Upper lobe of left lung (tissue), 6 donors: ENCODE results near the gene CBL. TPM values are rescaled to one million over a fixed set of nuclear protein-coding genes. Genes with fewer than 3 reads are reported as not detected.

Source experiments
- ATAC-seq, 2 donors: fragments of 200-7000 bp; cut with Tn5 transposase; one replicate each; pipeline ENCODE4 v1.9.1; 2022; ENCODE audit warnings: mild to moderate bottlenecking in 2 of 2, moderate library complexity in 2 of 2; ENCODE audit not compliant: low FRiP score in 2 of 2
- DNase-seq, 2 donors: peaks; one replicate each; pipeline ENCODE4 v3.0.0-alpha.2; 2019 to 2020
- H3K27ac ChIP-seq, 4 donors: fragments of 200-600 bp; sonication (generic); one replicate each; pipeline ENCODE4 v1.5.1; 2016 to 2019
- H3K27me3 ChIP-seq, 4 donors: fragments of 200-600 bp; sonication (generic); one replicate each; pipeline ENCODE4 v1.5.1; 2017 to 2019
- H3K36me3 ChIP-seq, 4 donors: fragments of 200-600 bp; sonication (generic); one replicate each; pipeline ENCODE4 v1.5.1; 2016 to 2019
- H3K4me1 ChIP-seq, 4 donors: fragments of 200-600 bp; sonication (generic); one replicate each; pipeline ENCODE4 v1.5.1; 2018 to 2019
- H3K4me3 ChIP-seq, 4 donors: fragments of 200-600 bp; sonication (generic); one replicate each; pipeline ENCODE4 v1.5.1; 2017 to 2019; ENCODE audit warnings: mild to moderate bottlenecking in 2 of 4, moderate library complexity in 1 of 4
- H3K9me3 ChIP-seq, 4 donors: fragments of 200-600 bp; sonication (generic); one replicate each; pipeline ENCODE4 v1.5.1; 2018 to 2019
- EP300 ChIP-seq, 4 donors: sonication (generic); formaldehyde crosslinking; IDR thresholded peaks; one replicate each; pipeline ENCODE4 v1.5.1; 2017; ENCODE audit warnings: antibody characterized with exemption in 4 of 4, control low read depth in 2 of 4
- POLR2A ChIP-seq, 4 donors: fragments of 450-650 bp; IDR thresholded peaks; one replicate each; pipeline ENCODE4 v1.5.1; 2016 to 2017; ENCODE audit warnings: antibody characterized with exemption in 4 of 4, mild to moderate bottlenecking in 2 of 4
- POLR2AphosphoS5 ChIP-seq, 2 donors: sonication (generic); formaldehyde crosslinking; IDR thresholded peaks; one replicate each; pipeline ENCODE4 v1.5.1; 2017; ENCODE audit warnings: antibody characterized with exemption in 2 of 2
- WGBS, 2 donors: methylation state at CpG; one replicate each; pipeline ENCODE4 v1.1.5; 2017 to 2018; 5-methylcytosine and 5-hydroxymethylcytosine counted together
- total RNA-seq, 6 donors: library from RNA; depleted of rRNA in 4 of 6; stranded (reverse); fragments of >200 nt in 4 of 6; gene quantifications; one replicate each; pipeline versions ENCODE4 v1.1.0 to v1.2.1, GENCODE V29; 2016 to 2021
- TF ChIP-seq, protein P1 (sequence below), 6 experiments: fragments of 450-650 bp in 4 of 6; fragments of 200-600 bp in 2 of 6; sonication (generic) in 2 of 6; IDR thresholded peaks; one replicate each; pipeline ENCODE4 v1.5.1; 2016 to 2019; ENCODE audit warnings: antibody characterized with exemption in 6 of 6
- donor health status: DM: no; HTN: no; CAD: no; lungs with moderate emphysema.
- donor health status: DM: no; HTN: yes; CAD: no; lungs with severe emphysema.

The CBL gene
- total RNA-seq, 6 donors from 2014 or later = 15.4 to 32.2 (median 18.9) TPM

DNA sequence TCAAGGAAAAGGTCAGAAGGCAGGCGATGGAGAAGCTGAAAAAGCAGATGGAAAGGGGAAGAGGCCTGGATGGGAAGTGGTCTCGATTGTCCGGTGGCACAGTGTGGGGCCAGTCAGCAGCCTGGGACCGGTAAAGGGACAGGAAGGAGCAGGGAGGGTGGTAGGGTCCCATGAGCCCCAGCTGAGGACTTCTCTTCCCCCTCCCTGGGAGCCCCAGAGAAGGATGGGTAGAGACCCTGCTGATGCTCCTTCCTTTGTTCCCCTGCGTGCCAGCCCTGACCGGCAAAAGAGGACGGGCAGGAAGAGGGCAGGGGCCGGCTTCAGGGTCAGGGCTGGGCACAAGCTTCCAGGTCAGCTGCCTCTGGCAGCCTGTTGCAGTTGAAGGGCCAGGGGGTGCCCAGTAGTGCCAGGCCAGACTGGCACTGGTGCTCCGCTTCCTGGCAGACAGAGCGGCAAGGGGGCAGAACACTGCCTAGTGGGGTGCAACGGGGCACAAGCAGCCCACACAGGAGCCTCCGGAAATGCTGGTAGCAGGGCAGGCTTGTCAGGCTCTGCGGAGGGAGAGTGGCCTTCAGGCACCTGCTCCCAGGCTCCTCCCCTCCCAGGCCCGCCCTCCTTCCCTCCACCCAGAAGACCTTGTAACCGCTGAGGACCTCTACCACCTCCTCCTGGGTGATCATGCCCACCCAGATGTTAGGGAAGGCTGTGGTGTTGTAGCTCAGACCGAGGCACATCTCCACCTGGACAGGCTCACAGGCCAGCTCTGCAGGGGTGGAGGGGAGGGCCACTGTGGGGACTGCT is 135.3 kb downstream of the CBL start:
- Histone ChIP-seq H3K4me3 (peak overlapping the region in 2 of 4 donors; percentile 65), H3K4me1 (peaks cover 37 to 52% (median 46%) of the 10 kb centered on the region in 4 donors), H3K27ac (peak overlapping the region; percentile 91 to 96 (median 92)), H3K36me3 (peaks cover 0 to 4% (median 1%) of the 10 kb centered on the region in 4 donors), H3K9me3 (no peaks in the 10 kb centered on the region), H3K27me3 (peaks cover 0 to 17% (median 8%) of the 10 kb centered on the region in 4 donors)
- TF ChIP-seq POLR2AphosphoS5 (IDR thresholded peaks at IDR 0.05) = peak in 1 of 2 donors; percentile 30
- TF ChIP-seq, protein P1, sequence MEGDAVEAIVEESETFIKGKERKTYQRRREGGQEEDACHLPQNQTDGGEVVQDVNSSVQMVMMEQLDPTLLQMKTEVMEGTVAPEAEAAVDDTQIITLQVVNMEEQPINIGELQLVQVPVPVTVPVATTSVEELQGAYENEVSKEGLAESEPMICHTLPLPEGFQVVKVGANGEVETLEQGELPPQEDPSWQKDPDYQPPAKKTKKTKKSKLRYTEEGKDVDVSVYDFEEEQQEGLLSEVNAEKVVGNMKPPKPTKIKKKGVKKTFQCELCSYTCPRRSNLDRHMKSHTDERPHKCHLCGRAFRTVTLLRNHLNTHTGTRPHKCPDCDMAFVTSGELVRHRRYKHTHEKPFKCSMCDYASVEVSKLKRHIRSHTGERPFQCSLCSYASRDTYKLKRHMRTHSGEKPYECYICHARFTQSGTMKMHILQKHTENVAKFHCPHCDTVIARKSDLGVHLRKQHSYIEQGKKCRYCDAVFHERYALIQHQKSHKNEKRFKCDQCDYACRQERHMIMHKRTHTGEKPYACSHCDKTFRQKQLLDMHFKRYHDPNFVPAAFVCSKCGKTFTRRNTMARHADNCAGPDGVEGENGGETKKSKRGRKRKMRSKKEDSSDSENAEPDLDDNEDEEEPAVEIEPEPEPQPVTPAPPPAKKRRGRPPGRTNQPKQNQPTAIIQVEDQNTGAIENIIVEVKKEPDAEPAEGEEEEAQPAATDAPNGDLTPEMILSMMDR (IDR thresholded peaks at IDR 0.05) = no peak
- 27 to 34% methylated on average over 4 to 12 of the region's 16 CpGs for whole genome bisulfite sequencing, 2 donors
- ATAC-seq (no peak), DNase-seq (peak in 1 of 2 donors; percentile 60)

DNA sequence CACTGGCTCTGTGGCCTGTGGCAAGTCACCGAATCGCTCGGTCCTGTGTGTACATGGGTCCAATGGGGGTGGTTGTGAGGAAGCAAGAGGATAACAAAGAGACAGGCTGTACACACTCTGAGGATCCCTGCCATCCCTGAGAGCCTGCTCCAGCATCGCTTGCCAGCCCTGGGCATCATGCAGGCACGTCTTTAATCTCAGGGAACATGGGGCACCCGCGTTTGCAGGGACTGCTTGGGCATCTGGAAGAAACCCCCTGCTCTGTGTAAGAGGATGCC is 135.8 kb downstream of the CBL start:
- no peaks in the 10 kb centered on the region for H3K9me3 ChIP-seq
- H3K36me3 ChIP-seq = no peaks in the 10 kb centered on the region
- no peak for TF ChIP-seq EP300 (IDR thresholded peaks at IDR 0.05)
- no peak for TF ChIP-seq POLR2A (IDR thresholded peaks at IDR 0.05)
- no peak for TF ChIP-seq POLR2AphosphoS5 (IDR thresholded peaks at IDR 0.05)
- TF ChIP-seq, protein P1 (IDR thresholded peaks at IDR 0.05) = no peak
- DNase-seq (no peak), ATAC-seq (no peak)
- H3K4me3 ChIP-seq = no peak overlapping the region
- peak overlapping the region in 3 of 4 donors; percentile 91 to 96 (median 91) for H3K27ac ChIP-seq
- peaks cover 37 to 51% (median 45%) of the 10 kb centered on the region in 4 donors for H3K4me1 ChIP-seq
- WGBS, 2 donors = 81 to 84% methylated on average over 3 to 7 of the region's 7 CpGs
- H3K27me3 ChIP-seq = peaks cover 0 to 17% (median 8%) of the 10 kb centered on the region in 4 donors

DNA sequence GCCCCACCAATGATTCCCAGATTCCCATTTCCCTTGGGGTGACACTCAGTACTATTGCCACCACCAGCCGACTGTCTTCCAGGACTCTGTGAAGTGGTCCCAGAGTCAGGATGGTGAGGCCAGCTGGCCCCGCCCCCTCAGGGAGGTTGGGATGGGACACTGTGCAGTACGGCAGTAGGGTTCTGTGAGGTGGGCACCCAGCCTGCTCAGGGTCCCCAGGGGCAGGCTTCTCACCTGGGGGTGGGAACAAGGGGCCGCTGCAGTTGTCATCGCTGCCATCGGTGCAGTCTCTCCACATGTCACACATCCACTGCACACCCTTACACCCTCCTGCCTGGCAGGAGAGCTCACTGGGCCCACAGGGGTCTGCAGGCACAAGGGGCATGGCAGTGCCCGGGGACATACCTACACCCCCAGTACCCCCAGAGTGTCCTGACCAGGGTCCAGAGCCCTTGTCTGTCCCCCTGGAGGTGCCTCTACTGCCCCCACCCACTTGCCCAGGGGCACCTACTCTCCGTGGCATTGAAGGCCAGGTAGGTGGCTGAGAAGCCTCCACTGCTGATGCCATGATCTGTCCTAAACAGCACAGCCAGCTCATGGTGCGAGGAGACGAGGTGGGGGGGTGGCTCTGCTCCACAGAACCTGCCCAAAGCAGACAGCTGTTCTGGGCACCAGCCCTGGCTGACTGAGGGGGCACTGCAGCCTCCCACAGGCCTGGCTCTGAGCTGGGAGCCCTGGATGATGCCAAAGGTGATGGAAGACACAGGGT is 136.4 kb downstream of the CBL start:
- WGBS, 2 donors = 40 to 89% methylated on average over 1 to 10 of the region's 10 CpGs
- Histone ChIP-seq H3K36me3 (no peaks in the 10 kb centered on the region), H3K4me1 (peaks cover 37 to 45% (median 41%) of the 10 kb centered on the region in 4 donors), H3K27ac (no peak overlapping the region), H3K4me3 (no peak overlapping the region), H3K27me3 (peaks cover 0 to 17% (median 8%) of the 10 kb centered on the region in 4 donors), H3K9me3 (no peaks in the 10 kb centered on the region)
- ATAC-seq (no peak), DNase-seq (peak in 1 of 2 donors; percentile 61)
- TF ChIP-seq POLR2A (IDR thresholded peaks at IDR 0.05) (no peak), POLR2AphosphoS5 (IDR thresholded peaks at IDR 0.05) (no peak), EP300 (IDR thresholded peaks at IDR 0.05) (no peak)
- TF ChIP-seq, protein P1 (IDR thresholded peaks at IDR 0.05) = no peak

DNA sequence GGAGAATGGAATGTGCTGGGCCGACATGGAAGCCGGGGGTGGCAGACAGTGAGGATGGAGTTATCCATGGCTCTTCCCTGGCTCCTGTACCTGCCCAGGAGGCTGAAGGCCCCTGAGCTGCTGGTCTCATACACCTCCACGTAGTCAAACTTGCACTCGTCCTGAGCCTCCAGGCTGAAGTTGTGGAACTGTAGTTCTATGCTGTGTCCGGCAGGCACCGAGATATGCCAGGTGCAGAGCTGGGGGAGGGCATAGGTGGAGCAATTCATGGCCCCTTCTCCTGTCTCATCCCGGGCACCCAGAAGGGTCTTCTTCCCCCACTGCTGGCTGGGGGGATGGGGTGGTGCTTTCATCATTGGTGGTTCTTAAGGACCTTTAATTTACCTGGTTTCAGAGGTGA is 137.6 kb downstream of the CBL start:
- TF ChIP-seq POLR2AphosphoS5 (IDR thresholded peaks at IDR 0.05) = no peak
- TF ChIP-seq EP300 (IDR thresholded peaks at IDR 0.05) = no peak
- TF ChIP-seq, protein P1 (IDR thresholded peaks at IDR 0.05) = no peak
- TF ChIP-seq POLR2A (IDR thresholded peaks at IDR 0.05) = no peak
- WGBS, 2 donors = 75 to 94% methylated on average over 6 to 7 of the region's 7 CpGs
- H3K4me3 ChIP-seq = no peak overlapping the region
- DNase-seq (no peak), ATAC-seq (no peak)
- H3K36me3 ChIP-seq = no peaks in the 10 kb centered on the region
- H3K27me3 ChIP-seq = peaks cover 0 to 17% (median 8%) of the 10 kb centered on the region in 4 donors
- H3K27ac ChIP-seq = no peak overlapping the region
- H3K4me1 ChIP-seq = peaks cover 28 to 34% (median 30%) of the 10 kb centered on the region in 4 donors
- H3K9me3 ChIP-seq = no peaks in the 10 kb centered on the region
